D341Med (cell line): ENCODE data around the gene SRSF12.
A peak's percentile ranks its signal among the peaks of the same experiment; 100 is the strongest.

Experiments used
- DNase-seq: peaks from one replicate; pipeline ENCODE4 v3.0.0; 2012; ENCODE audit warnings: low spot score

The SRSF12 gene

GRCh38 chr6:89117211-89118108 lies at the start of gene SRSF12:
SRSF12 (minus strand) TSS chr6:89118071; CDS start chr6:89117887, 184 bp downstream.
- peak; percentile 87 for DNase-seq

GRCh38 chr6:89162047-89162371 lies 44.1 kb upstream of the SRSF12 start:
- no peak for DNase-seq

GRCh38 chr6:89161326-89162046 lies 43.6 kb upstream of the SRSF12 start:
- DNase-seq = no peak

- DNase-seq = no peak
Measured at GRCh38 chr6:89160331-89161092, 42.6 kb upstream of the SRSF12 start.

- no peak for DNase-seq
Measured at GRCh38 chr6:89154131-89154530, 36.3 kb upstream of the SRSF12 start.

GRCh38 chr6:89148016-89148750 lies 30.3 kb upstream of the SRSF12 start:
- no peak for DNase-seq

- DNase-seq = no peak
Measured at GRCh38 chr6:89146718-89147700, 29.1 kb upstream of the SRSF12 start.

GRCh38 chr6:89145956-89146717 lies 28.3 kb upstream of the SRSF12 start, which contains the start of gene PM20D2:
PM20D2 (plus strand) TSS chr6:89146055; CDS start chr6:89146145, 90 bp downstream.
- peak; percentile 94 for DNase-seq

- peak; percentile 37 for DNase-seq
Measured at GRCh38 chr6:89145091-89145955, 27.5 kb upstream of the SRSF12 start.

GRCh38 chr6:89144354-89144906 lies 26.6 kb upstream of the SRSF12 start:
- no peak for DNase-seq

GRCh38 chr6:89140347-89141156 lies 22.7 kb upstream of the SRSF12 start:
- DNase-seq = no peak

GRCh38 chr6:89139509-89140346 lies 21.9 kb upstream of the SRSF12 start:
- DNase-seq = no peak

- DNase-seq = no peak
Measured at GRCh38 chr6:89138173-89138572, 20.3 kb upstream of the SRSF12 start.

- no peak for DNase-seq
Measured at GRCh38 chr6:89134723-89135122, 16.9 kb upstream of the SRSF12 start.

- DNase-seq = no peak
Measured at GRCh38 chr6:89133981-89134380, 16.1 kb upstream of the SRSF12 start.

GRCh38 chr6:89132057-89132456 lies 14.2 kb upstream of the SRSF12 start:
- no peak for DNase-seq

- no peak for DNase-seq
Measured at GRCh38 chr6:89131599-89131998, 13.7 kb upstream of the SRSF12 start.
